Kidney capillary endothelial cell (primary cell): Measurements from ENCODE around the gene ADD2.
A peak's percentile ranks its signal among the peaks of the same experiment; 100 is the strongest.
"Not testable (repeated sequence)": the region's sequence is repeated elsewhere in the genome, so short reads cannot be mapped to it uniquely, and the experiment has no call there.

Experiments
- DNase-seq: peaks from one replicate; pipeline ENCODE4 v3.0.0-alpha.2; 2018; ENCODE audit warnings: low spot score

ADD2 gene, protein sequence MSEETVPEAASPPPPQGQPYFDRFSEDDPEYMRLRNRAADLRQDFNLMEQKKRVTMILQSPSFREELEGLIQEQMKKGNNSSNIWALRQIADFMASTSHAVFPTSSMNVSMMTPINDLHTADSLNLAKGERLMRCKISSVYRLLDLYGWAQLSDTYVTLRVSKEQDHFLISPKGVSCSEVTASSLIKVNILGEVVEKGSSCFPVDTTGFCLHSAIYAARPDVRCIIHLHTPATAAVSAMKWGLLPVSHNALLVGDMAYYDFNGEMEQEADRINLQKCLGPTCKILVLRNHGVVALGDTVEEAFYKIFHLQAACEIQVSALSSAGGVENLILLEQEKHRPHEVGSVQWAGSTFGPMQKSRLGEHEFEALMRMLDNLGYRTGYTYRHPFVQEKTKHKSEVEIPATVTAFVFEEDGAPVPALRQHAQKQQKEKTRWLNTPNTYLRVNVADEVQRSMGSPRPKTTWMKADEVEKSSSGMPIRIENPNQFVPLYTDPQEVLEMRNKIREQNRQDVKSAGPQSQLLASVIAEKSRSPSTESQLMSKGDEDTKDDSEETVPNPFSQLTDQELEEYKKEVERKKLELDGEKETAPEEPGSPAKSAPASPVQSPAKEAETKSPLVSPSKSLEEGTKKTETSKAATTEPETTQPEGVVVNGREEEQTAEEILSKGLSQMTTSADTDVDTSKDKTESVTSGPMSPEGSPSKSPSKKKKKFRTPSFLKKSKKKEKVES

DNA sequence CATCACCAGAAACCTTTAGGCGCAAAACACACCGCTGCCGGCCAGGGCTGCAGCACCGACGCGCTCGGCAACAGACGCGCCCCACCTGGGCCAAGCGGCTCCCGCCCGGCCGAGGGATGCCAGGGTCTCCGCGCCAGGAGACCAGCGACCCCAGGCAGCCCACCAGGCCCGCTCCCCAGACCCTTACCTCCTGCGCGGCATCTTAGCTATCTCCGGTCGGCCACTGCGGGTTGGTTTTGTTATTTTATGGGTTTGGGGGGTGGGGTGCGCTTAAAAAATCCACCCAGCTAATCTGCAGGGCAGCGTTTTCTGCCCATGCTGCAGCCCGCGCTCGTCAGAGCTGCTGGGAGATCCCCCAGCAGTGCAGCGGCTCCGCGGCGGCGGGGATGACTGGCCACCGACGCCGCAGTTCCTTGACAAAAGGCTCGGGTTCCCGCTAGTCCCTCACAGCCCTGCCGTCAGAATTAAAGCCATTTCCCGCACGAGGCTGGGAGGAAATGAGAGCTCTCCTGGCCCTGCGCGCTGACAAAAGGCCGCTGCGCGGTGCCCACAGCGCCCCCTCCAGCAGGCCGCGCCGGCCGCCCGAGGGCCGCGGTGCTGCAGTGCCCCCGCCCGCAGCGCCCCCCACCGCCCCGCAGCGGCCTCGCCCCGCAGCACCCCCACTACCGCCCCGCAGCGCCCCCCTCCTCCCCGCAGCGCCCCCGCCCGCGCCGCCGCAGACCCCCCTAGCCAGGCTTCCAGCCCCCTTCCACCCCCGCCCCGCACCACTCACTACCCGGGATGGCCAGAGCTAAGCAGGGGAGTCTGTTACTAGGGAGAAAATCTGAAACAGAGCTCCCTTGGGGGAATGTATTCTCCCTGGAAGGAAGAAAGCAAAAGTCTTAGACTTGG lies at the start of gene ADD2:
ADD2 (minus strand) TSS at position 502 of the 891 bp plus-strand sequence. CDS start 61,792 bp downstream, outside the sequence.
- DNase-seq: no peak

DNA sequence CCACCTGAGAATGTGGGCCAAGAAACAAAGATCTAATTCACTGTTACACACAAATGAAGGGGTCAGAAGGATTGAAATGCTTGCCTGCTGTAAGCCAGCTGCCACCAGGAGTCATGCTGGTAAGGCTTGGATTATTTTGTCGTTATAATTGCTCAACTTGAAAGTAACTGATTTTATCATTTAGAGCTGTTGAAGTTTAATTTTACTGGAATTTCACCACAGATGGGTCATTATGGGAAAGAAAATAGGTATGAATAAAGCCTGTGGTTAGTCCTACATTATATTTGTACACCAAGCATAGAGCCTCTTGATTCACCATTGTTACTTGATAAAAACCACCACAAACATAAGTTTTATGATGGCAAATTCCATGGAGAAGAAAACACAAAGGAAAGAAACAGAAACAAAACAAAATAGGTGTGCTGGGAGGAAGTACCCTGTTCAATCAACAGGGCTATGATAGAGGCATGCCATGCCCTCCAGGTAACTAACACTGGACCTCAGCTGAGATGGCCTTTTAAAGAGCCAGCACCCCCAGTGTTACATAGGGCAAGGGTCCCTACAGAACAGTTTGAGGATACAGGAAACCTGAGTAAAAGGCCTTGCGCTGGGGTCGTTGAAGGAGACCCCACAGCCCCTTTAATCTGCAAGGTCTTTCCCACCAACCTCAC lies 49.4 kb upstream of the ADD2 start:
- DNase-seq: no peak

DNA sequence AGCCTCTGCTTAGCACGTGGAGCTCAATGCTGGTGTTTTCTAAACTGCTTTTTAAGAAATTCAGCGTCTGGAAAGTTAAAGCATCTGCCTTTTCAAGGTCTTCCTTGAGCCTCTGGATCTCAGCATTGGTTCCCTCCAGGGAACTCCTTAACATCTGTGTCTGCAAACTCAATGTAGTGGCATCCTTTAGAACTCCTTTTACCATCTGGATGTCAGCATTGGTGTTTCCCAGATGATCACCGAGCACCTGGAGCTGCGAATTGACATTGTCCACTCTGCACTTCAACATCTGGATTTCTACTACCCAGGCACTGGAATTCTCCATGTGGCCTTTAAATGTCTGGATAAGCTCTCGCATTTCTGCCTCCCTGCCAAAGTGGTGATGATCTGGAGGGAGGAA lies 48.7 kb upstream of the ADD2 start:
- DNase-seq: no peak

DNA sequence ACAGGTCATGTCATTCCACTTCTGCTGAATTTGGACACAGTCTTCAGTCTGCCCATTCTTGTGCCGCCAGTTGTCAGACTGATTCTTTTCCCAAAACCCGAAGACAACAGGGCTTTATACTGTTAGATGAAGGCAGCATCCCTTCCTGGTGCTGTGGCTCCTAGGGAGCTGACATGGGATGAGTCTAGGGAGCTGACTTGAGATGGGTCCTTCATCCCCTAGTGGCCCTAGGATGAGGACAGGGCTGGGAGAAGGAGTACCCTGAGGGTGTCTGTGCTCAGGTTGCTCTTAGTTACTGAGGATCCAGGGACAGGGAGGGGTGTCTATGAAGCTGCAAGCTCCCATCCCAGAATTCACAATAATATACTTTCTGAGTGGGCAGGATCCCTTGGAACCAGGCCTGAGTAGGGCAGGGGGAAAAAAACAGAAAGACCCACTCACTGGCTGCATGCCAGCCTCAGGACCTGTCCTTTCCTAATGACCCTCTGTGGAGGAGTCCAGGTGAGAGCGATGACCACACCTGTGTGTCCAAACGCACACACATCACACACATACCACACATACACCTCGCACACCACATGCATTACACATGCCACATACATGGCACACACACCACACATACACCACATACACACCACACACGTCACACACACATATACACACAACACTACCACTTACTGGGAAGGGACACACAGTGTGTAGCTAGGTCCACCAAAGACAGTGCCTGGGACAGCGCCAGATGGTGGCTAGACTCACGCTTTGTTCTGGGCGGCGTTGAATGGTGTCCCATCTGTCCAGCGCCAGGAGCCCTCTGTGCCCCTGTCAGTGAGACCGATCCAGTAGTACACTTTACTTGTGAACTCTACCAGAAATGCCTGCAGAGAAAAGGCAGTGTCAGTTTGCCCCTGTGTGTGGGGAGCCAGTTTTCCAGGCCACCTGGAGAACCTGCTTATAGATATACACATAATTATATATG lies 41.3 kb upstream of the ADD2 start:
- DNase-seq: no peak

DNA sequence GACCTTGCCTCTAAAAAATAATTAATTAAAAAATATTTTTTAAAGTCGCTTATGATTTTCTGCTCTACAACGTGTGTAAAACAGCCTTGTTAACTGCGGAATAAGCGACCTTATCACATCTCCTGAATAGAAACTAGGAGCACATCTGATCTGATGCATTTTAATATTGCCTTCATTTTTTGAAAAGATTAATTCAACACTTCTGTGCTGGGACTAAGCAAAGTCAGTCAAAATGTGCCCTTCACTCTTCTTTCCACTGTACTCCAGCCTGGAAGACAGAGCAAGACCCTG lies 39.8 kb upstream of the ADD2 start:
- no peak for DNase-seq

DNA sequence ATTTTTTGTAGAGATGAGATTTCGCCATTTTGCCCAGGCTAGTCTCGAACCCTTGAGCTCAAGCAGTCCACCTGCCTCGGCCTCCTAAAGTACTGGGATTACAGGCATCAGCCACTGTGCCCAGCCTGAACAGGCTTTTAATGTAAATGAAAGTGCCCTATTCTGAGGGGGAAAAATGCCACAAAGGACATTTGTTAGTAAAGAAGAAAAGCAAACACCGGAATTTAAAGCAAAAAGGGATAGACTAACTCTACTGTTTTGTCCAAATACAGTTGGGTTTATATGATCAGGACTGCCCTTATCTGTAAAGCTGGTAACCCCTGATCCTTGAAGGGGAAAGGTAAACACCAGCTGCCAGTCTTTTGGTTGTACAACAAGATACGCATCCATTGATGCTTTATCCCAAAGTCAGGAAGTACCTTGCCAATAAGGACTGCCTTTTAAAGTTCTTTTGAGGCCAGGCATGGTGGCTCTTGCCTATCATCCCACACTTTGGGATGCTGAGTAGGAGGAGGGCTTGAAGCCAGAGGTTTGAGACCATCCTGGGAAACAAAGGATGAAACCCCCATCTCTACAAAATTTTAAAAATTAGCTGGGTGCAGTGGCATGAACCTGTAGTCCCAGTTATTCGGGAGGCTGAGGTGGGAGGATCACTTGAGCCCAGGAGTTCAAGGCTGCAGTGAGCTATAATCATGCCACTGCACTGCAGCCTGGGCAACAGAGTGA lies 39.3 kb upstream of the ADD2 start:
- no peak for DNase-seq

DNA sequence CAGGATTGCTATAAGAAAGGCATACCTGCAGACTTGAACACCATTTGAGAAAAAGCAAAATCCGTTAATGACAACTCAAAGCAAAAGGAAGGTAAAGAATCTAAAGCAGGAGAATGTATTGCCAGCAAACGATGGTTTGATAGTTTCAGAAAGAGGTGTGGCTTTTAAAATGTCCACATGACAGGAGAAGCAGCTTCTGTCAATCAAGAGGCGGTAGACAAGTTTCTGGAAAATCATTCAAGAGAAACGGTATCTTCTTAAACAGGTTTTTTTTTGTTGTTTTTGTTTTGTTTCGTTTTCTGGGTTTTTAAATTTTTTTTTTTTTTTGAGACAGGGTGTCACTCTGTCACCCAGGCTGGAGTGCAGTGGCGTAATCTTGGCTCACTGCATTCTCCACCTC lies 38.6 kb upstream of the ADD2 start:
- no peak for DNase-seq

DNA sequence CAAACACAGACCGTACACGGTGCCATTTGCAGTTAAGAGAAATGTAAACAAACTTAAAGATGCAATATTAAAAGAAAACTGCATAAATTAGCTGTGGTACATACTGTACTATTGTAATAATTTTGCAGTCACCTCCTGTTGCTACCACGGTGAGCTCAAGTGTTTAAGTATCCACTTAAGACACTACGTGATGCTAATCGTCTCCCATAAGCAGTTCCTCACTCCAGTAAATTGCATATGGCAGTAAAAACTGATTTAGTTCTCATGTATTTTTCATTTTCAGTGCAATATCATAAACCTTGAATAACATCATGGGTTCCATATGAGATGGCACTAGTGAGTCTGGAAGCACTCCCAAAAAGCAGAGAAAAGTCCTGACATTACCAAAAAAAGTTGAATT lies 38.0 kb upstream of the ADD2 start:
- no peak for DNase-seq

DNA sequence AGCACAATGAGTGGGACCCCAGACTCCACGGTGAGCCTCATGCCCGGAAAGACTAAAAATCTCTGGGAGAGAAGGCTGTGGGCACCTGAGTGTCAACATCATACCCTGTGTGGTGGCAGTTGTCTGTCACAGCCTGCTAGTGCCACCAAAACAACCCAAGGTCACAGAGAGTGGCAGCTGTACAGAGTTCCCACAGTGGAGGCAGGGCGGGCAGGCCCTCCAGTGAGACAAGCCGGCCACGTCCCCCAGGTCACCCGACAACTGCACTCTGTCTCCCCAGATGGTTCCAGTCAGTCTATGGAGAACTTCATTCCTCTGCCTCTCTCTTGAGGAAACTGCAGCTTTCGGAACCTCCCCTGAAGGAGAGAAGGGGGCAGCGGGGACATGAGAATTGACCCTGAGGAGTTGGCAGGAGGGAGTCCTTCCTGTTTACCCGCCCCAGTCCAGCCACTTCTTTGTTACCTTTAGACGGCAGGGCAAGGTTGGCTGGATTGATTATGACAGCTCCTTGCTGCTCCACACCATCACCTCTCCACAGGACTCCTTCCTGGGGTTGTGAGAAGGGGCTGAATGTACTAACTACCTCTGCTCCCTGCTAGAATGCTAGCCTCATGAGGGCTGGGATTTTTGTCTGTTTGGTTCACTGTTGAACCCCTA lies 33.7 kb upstream of the ADD2 start:
- no peak for DNase-seq

DNA sequence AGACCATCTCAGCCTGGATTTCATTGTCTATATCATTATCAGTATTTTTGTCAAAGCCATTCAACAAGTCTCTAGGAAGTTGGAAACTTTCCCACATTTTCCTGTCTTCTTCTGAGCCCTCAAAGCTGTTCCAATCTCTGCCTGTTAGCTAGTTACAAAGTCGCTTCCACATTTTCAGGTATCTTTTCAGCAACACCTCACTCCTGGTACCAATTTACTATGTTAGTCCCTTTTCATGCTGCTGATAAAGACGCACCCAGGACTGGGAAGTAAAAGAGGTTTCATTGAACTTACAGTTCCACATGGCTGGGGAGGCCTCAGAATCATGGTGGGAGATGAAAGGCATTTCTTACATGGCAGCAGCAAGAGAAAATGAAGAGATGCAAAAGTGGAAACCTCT lies 31.7 kb upstream of the ADD2 start:
- DNase-seq: no peak

DNA sequence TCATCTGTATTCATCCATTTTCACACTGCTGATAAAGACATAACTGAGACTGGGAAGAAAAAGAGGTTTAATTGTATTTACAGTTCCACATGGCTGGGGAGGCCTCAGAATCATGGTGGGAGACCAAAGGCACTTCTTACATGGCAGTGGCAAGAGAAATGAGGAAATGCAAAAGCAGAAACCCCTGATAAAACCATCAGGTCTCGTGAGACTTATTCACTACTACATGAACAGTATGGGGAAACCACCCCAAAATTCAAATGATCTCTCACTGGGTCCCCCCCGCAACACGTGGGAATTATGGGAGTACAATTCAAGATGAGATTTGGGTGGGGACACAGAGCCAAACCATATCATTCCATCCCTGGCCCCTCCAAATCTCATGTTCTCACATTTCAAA lies 30.0 kb upstream of the ADD2 start:
- not testable (repeated sequence) for DNase-seq

DNA sequence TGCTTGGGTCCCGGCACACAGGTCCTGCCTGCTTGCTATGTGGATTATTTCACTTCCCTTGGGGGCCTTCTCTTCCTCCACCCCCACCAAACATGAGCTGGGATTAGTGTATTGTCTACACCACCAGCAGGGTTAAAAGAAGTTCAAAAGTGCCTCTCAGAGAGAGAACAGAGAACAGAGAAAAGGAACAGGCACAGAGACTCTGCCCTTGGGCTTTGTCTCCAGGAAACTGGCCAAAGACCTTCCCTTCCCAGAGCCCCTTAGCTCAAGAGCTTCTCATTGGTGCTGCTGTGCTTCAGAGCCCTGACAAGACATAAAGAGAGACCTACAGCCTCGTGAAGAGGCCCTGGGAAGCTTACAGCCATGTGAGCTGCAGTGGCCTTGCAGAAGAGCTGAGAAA lies 29.5 kb upstream of the ADD2 start:
- no peak for DNase-seq

DNA sequence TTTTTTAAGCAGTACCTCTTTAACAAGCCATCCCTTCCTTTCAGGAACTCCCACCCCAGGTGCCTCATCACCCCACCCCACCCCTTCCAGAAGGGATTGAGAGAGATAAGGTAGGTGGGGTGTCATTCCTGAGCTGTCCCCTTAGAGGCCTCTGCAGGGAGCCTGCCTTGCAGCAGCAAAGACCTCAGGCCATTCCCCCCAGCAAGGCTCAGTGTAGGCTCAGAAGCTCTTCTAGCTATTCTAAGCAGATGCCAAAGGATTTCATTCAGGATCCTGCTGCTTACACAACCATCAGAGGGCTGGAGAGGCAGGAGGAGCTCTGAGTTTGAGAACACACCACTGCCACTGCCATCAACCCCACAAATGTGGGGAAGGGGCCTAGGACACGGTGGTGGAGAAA lies 28.3 kb upstream of the ADD2 start:
- DNase-seq: no peak

DNA sequence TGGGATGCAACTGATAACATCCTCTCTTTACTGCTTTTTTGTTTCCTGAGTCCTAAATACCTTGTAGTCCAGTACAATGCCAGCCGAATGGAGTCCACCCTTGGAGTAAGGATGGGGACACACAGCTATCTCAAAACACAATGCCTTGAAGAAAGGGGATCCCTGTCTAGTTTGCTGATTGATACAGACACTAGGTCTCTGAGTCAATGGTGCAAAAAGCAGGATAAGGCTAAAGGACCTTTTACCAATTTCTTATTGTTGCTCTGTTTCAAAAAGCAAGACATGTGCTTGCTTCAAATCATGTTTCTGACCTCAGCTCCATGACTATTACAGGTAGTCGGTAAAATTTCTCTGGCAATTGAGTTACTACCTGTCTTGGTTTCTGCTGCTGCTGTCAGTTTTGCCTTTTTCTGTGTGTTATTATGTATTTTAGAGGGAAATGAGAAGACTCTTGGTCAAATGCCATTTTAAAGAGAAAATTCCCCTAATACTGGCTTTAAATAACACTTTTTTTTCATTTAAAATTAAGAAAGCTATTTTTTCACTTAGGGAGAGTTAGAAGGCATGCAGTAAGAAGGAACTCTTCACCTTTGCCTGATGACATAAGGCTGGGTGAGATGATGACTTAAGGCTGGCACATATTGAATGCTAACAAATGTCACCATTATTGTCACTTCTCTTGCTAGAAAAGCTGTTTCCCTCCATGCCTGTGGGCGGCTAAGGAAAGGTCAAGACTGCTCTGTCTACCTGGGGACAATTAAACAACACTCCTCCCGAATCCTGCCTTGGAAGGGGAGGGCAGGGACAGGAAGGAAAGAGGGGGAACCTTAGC lies 27.4 kb upstream of the ADD2 start:
- no peak for DNase-seq

DNA sequence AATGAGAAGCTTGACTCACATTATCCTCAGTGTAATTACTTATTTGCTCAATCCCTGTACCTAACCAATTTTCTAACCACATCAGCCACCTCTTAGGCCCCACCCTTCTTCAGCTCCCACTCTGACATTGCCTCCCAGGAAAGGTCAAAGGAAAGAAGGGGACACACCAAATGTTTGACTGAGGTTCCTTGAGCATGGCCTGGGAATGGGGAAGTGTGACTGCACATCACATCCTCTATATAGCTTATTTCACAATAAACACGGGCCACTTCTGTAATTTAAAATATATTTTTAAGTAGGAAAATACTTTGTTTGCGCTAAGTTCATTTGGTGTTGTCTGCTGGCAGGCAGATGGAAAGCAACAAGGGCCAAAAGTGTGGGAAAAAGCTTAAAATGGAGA lies 25.4 kb upstream of the ADD2 start:
- DNase-seq: no peak

DNA sequence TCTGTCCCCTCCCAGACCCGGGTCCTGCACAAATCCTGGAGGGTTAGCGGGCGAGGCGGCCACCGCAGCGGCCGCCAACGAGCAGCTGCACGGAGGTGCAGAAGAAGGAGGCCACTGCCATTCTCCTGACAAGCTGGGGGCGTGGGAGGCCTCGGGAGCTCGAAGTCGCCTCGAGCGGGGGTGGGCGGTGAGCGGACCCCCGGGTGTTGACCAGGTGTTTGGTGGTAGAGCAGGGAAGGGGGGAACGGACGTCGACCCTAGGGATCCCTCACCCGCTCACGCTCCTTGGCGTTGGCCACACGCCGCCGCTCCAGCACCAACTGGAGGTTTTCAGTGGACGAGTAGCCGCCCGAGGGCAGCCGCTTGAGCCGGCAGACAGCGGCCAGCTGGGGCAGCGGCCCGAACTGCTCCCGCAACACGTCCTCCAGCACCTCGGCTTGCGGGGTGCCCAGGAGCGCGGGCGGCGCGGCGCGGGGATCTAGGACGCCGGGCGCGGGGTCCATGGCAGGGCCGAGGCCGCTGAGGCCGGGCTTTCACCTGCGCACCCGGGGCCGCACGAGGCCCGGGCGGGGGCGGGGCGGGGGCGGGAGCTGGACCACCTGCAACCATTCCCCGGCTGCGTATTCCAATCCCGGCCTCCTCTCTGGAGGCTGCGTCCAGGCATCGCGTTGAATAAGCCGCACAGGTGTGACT lies 22.3 kb upstream of the ADD2 start, which contains the start of gene FIGLA:
FIGLA (minus strand) TSS at position 508 of the 693 bp plus-strand sequence; CDS start at position 503, 5 bp downstream.
- DNase-seq: no peak

DNA sequence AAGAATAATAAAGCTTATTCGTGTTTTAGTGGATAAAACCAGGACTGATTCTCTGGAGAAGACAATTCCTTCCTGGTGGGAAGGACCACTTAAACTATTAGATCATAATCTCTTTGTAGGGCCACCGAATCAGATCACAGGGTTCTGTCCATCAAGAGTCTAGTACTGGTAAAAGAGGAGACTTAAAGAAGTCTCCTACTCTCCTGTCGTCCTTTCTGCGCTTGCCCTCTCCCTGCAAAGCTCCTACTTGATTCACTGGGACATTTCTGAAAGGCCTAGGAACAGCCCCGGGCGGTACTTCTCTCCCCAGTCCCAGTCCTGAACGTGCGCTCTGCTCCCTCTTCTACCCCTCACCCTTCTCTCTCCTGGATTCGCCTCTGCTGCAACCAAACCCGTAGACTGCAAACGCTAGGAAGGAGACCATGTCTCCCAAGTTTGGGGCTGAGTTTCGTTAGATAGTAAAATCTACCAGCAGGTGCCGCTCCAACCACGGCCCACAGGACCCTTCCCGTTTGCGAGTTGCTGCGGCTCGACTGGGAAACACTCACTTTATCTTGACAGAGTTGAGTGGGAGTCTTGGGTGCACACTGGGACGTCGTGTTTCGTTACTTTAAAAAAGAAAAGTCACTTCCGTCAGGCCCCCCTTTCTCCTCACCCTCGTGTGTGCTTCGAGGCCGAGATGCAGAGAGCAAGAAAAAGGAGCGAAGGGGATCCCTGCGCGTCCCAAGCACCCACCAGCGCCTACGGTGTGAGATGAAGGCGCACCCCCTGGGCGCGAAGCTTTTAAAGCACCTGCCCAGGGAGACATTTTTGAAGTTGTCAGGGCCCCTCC lies 21.5 kb upstream of the ADD2 start:
- DNase-seq: peak; percentile 67
